Measurements from ENCODE around the gene CDK14.

DNA sequence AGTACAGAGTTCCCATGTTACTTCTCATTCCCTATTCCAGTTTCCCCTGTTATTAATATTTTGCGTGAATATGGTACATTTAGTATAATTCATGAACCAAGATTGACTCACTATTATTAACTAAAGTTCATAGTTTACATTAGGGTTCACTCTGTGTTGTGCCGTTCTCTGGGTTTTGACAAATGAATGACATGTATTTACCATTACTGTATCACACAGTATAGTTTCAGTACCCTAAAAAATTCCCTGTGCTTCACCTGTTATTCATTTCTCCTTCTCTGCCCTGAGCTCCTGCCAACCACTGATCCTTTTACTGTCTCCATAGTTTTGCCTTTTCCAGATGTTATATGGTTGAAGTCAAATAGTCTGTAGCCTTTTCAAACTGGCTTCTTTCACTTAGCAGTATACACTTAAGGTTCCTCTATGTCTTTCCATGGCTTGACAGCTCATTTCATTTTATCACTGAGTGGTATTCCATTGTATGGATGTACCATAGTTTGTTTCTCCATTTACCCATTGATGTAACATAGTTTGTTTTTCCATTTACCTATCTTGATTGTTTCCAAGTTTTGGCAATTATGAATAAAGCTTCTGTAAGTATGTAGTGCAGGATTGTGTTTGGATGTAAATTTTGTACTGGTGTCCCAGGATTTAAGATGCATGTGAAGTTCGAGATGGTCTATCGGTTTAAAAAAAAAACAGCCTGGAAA lies 58.8 kb downstream of the CDK14 start:
- TF ChIP-seq, protein P1, sequence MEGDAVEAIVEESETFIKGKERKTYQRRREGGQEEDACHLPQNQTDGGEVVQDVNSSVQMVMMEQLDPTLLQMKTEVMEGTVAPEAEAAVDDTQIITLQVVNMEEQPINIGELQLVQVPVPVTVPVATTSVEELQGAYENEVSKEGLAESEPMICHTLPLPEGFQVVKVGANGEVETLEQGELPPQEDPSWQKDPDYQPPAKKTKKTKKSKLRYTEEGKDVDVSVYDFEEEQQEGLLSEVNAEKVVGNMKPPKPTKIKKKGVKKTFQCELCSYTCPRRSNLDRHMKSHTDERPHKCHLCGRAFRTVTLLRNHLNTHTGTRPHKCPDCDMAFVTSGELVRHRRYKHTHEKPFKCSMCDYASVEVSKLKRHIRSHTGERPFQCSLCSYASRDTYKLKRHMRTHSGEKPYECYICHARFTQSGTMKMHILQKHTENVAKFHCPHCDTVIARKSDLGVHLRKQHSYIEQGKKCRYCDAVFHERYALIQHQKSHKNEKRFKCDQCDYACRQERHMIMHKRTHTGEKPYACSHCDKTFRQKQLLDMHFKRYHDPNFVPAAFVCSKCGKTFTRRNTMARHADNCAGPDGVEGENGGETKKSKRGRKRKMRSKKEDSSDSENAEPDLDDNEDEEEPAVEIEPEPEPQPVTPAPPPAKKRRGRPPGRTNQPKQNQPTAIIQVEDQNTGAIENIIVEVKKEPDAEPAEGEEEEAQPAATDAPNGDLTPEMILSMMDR (IDR thresholded peaks at IDR 0.05; ENCODE audit: control extremely low read depth in 1 of 3, insufficient read depth in 1 of 3, low read depth in 1 of 3, low read length in 3 of 3), result no peak
- no peak for TF ChIP-seq SUZ12 (IDR thresholded peaks at IDR 0.05; ENCODE audit: low read length)
- no peak for TF ChIP-seq POLR2A (IDR thresholded peaks at IDR 0.05; ENCODE audit: control extremely low read depth in 1 of 2, low read depth in 2 of 2, low read length in 2 of 2)
- no peak for TF ChIP-seq SP2 (IDR thresholded peaks at IDR 0.05; ENCODE audit: low read length)
- TF ChIP-seq, protein P2, sequence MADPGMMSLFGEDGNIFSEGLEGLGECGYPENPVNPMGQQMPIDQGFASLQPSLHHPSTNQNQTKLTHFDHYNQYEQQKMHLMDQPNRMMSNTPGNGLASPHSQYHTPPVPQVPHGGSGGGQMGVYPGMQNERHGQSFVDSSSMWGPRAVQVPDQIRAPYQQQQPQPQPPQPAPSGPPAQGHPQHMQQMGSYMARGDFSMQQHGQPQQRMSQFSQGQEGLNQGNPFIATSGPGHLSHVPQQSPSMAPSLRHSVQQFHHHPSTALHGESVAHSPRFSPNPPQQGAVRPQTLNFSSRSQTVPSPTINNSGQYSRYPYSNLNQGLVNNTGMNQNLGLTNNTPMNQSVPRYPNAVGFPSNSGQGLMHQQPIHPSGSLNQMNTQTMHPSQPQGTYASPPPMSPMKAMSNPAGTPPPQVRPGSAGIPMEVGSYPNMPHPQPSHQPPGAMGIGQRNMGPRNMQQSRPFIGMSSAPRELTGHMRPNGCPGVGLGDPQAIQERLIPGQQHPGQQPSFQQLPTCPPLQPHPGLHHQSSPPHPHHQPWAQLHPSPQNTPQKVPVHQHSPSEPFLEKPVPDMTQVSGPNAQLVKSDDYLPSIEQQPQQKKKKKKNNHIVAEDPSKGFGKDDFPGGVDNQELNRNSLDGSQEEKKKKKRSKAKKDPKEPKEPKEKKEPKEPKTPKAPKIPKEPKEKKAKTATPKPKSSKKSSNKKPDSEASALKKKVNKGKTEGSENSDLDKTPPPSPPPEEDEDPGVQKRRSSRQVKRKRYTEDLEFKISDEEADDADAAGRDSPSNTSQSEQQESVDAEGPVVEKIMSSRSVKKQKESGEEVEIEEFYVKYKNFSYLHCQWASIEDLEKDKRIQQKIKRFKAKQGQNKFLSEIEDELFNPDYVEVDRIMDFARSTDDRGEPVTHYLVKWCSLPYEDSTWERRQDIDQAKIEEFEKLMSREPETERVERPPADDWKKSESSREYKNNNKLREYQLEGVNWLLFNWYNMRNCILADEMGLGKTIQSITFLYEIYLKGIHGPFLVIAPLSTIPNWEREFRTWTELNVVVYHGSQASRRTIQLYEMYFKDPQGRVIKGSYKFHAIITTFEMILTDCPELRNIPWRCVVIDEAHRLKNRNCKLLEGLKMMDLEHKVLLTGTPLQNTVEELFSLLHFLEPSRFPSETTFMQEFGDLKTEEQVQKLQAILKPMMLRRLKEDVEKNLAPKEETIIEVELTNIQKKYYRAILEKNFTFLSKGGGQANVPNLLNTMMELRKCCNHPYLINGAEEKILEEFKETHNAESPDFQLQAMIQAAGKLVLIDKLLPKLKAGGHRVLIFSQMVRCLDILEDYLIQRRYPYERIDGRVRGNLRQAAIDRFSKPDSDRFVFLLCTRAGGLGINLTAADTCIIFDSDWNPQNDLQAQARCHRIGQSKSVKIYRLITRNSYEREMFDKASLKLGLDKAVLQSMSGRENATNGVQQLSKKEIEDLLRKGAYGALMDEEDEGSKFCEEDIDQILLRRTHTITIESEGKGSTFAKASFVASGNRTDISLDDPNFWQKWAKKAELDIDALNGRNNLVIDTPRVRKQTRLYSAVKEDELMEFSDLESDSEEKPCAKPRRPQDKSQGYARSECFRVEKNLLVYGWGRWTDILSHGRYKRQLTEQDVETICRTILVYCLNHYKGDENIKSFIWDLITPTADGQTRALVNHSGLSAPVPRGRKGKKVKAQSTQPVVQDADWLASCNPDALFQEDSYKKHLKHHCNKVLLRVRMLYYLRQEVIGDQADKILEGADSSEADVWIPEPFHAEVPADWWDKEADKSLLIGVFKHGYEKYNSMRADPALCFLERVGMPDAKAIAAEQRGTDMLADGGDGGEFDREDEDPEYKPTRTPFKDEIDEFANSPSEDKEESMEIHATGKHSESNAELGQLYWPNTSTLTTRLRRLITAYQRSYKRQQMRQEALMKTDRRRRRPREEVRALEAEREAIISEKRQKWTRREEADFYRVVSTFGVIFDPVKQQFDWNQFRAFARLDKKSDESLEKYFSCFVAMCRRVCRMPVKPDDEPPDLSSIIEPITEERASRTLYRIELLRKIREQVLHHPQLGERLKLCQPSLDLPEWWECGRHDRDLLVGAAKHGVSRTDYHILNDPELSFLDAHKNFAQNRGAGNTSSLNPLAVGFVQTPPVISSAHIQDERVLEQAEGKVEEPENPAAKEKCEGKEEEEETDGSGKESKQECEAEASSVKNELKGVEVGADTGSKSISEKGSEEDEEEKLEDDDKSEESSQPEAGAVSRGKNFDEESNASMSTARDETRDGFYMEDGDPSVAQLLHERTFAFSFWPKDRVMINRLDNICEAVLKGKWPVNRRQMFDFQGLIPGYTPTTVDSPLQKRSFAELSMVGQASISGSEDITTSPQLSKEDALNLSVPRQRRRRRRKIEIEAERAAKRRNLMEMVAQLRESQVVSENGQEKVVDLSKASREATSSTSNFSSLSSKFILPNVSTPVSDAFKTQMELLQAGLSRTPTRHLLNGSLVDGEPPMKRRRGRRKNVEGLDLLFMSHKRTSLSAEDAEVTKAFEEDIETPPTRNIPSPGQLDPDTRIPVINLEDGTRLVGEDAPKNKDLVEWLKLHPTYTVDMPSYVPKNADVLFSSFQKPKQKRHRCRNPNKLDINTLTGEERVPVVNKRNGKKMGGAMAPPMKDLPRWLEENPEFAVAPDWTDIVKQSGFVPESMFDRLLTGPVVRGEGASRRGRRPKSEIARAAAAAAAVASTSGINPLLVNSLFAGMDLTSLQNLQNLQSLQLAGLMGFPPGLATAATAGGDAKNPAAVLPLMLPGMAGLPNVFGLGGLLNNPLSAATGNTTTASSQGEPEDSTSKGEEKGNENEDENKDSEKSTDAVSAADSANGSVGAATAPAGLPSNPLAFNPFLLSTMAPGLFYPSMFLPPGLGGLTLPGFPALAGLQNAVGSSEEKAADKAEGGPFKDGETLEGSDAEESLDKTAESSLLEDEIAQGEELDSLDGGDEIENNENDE (IDR thresholded peaks at IDR 0.05; ENCODE audit: insufficient replicate concordance, low read length), result no peak
- TF ChIP-seq EP300 (IDR thresholded peaks at IDR 0.05; ENCODE audit: borderline replicate concordance in 1 of 2, low read depth in 2 of 2, low read length in 2 of 2), result no peak
